GM12864 (cell line): ENCODE data around the gene SYNE1.

Source experiments
- DNase-seq: peaks from one replicate; pipeline ENCODE4 v3.0.0-alpha.2; 2011; ENCODE audit warnings: low read depth
- H3K4me3 ChIP-seq: 2 replicates; pipeline ENCODE4 v1.5.1; 2011; ENCODE audit warnings: mild to moderate bottlenecking, low read depth, low read length, control low read depth
- CTCF ChIP-seq: IDR thresholded peaks from 2 replicates; pipeline ENCODE4 v1.5.1; 2011; ENCODE audit warnings: low read depth, mild to moderate bottlenecking, moderate library complexity, low read length, control low read depth, inconsistent platforms; ENCODE audit errors: missing control alignments

The SYNE1 gene

DNA sequence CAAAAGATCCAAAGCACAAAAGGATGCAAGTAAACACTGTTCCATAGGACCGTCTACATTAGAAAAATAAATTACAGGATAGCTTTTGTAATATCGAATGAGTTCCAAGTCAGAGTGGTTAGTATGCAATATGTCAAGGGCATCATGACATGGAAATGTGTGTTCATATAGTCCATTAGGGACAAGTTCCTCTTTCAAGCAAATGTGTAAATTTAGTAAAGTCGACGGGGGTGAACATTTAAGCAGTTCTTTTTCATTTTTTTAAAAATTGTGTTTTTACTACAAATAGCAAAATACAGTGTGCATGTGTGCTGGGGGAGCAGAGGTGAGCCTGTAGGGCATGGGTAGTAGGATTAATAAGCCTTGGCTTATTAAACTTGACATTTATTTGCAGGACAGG lies 470.7 kb downstream of the SYNE1 start:
- H3K4me3 ChIP-seq: no peak overlapping the region
- no peak for TF ChIP-seq CTCF
- no peak for DNase-seq

- no peak overlapping the region for H3K4me3 ChIP-seq
- no peak for DNase-seq
- TF ChIP-seq CTCF: no peak
Measured at GRCh38 chr6:152164957-152165356, 472.2 kb downstream of the SYNE1 start.

GRCh38 chr6:152161501-152161900 lies 475.7 kb downstream of the SYNE1 start:
- no peak overlapping the region for H3K4me3 ChIP-seq
- DNase-seq: no peak
- TF ChIP-seq CTCF: no peak

DNA sequence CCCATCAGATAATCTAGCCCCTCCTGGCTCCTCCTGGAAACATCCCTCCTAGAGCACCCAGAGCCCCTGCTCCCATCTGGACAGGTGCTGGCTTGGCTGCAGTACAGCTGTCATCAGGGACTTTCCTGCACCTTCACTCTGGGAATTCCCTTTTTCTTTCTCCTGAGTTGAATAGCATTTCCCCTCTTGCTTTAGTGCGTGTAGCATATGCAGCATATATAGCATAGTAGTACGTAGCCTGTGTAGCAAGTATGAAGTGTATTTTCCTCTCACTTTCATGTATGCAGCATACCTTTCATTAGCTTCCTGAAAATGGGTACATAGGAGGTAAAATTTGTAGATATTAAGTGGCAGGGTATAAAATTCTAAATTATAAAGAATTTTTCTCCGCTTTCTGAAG lies 476.8 kb downstream of the SYNE1 start:
- TF ChIP-seq CTCF: no peak
- no peak overlapping the region for H3K4me3 ChIP-seq
- peak; percentile 38 for DNase-seq

DNA sequence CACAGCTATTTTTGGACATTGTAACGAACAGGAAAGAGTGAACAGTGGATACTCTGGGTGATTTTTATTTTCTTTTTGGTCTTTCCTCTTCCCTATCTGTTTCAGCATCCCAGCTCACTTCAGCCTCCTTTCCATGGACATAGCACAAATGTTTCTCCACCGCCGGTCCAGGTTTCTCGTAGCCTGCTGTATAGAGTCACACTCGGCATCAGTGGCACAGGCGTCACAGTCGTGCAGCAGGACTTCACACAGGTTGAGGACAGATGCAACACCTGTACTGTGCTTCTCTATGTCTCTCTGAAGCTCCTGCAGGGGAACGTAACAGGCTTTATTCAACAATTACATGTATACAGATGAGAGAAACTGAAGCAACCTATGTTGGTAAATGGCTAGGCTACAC lies 481.4 kb downstream of the SYNE1 start:
- no peak for TF ChIP-seq CTCF
- H3K4me3 ChIP-seq: no peak overlapping the region
- no peak for DNase-seq

DNA sequence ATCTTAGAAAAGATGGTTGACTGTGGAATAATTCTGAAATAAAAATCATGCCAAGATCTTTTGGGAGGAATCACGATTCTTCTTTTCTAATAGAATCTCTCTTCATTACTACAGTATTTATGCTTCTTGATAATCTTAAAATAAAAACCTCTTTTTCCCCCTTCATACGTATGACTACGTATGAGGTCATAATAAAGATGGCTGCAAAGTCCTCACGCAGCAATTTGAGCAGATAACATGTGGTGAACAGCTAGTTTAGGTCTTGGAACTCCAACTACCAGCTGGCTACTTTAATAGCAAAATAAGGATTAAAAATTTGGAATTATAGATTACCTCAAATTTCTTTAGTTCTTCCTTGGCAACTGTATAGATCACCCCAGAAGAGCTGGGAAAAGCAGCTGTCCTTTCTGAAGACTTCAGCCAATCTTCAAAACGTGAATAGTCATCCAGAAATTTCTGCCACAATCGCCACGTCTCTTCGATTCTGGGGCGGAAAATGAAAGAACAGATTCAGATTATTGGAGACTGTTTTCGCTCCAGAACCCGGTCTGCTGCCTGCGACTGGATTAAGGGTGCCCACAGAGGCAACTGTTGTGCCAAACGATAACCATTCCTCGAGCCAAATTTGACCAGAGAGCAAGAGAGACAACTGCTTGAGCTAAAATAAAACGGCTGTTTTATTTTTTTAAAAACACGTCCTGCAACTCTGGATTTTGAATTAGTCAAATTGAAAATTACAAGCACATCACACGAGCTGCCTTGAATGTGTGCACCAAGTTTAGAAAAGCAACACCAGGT lies 482.4 kb downstream of the SYNE1 start:
- H3K4me3 ChIP-seq: no peak overlapping the region
- no peak for TF ChIP-seq CTCF
- DNase-seq: no peak

DNA sequence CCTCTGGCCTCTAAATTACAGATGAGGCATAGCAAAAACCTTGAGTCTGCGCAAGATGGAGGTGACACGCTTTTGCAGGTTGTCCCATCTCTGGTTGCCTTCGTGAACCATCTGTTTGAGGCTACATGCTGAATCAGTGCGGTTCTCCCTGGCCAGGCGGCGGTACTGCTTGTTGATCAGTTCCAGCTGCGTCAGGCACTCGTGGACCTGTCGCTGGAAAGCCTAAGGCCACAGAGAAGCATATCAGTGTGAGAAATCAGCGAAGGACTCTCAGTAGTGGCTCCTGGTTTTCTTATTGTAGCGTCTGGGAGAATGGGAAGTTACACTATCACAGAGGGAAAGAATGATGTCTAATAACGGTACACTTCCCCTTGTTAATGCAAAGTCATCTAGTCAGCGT lies 485.2 kb downstream of the SYNE1 start:
- DNase-seq: no peak
- no peak for TF ChIP-seq CTCF
- H3K4me3 ChIP-seq: no peak overlapping the region
